Measurements from ENCODE around the gene HOXC6. TPM values are rescaled to one million over a fixed set of nuclear protein-coding genes. Genes with fewer than 3 reads are reported as not detected.

Gene HOXC6
- total RNA-seq, 1 donor from 2014 or later: 1.4 TPM

- H3K9me3 ChIP-seq: no peaks in the 10 kb centered on the region
- no peak overlapping the region for H3K27ac ChIP-seq
- no peak for TF ChIP-seq CTCF (IDR thresholded peaks at IDR 0.05)
- H3K27me3 ChIP-seq: peaks cover 92% of the 10 kb centered on the region
- no peaks in the 10 kb centered on the region for H3K36me3 ChIP-seq
- H3K4me1 ChIP-seq: no peaks in the 10 kb centered on the region
- ATAC-seq: no peak
- H3K4me3 ChIP-seq: no peak overlapping the region
- DNase-seq: no peak
- intact Hi-C loops (cut with DNase I): no loop called here
These were observed 8.6 kb downstream of the HOXC6 start for GRCh38 chr12:54036620-54037359.

GRCh38 chr12:54037360-54038283 lies 9.4 kb downstream of the HOXC6 start:
- Histone ChIP-seq H3K36me3 (no peaks in the 10 kb centered on the region), H3K4me1 (no peaks in the 10 kb centered on the region), H3K9me3 (no peaks in the 10 kb centered on the region), H3K4me3 (no peak overlapping the region), H3K27ac (no peak overlapping the region), H3K27me3 (peaks cover 92% of the 10 kb centered on the region)
- ATAC-seq (no peak), DNase-seq (no peak)
- intact Hi-C loops (cut with DNase I): no loop called here
- TF ChIP-seq CTCF (IDR thresholded peaks at IDR 0.05): no peak

- H3K27ac ChIP-seq: no peak overlapping the region
These were observed 10.1 kb downstream of the HOXC6 start for GRCh38 chr12:54038284-54038870.

GRCh38 chr12:54038871-54039414 lies 10.7 kb downstream of the HOXC6 start:
- Histone ChIP-seq H3K4me1 (no peaks in the 10 kb centered on the region), H3K27ac (no peak overlapping the region), H3K4me3 (no peak overlapping the region), H3K9me3 (no peaks in the 10 kb centered on the region), H3K27me3 (peaks cover 89% of the 10 kb centered on the region), H3K36me3 (no peaks in the 10 kb centered on the region)
- TF ChIP-seq CTCF (IDR thresholded peaks at IDR 0.05): no peak
- DNase-seq (no peak), ATAC-seq (no peak)
- intact Hi-C loops (cut with DNase I): no loop called here

More at GRCh38 chr12:54038284-54038870, 10.1 kb downstream of the HOXC6 start:
- Histone ChIP-seq H3K27me3 (peaks cover 92% of the 10 kb centered on the region), H3K36me3 (no peaks in the 10 kb centered on the region), H3K4me3 (no peak overlapping the region), H3K4me1 (no peaks in the 10 kb centered on the region), H3K9me3 (no peaks in the 10 kb centered on the region)
- intact Hi-C loops (cut with DNase I): no loop called here
- no peak for TF ChIP-seq CTCF (IDR thresholded peaks at IDR 0.05)
- DNase-seq: no peak
- ATAC-seq: no peak

GRCh38 chr12:54039417-54040147 lies 11.3 kb downstream of the HOXC6 start:
- no peaks in the 10 kb centered on the region for H3K36me3 ChIP-seq
- H3K27ac ChIP-seq: no peak overlapping the region
- peaks cover 83% of the 10 kb centered on the region for H3K27me3 ChIP-seq
- H3K4me1 ChIP-seq: no peaks in the 10 kb centered on the region
- intact Hi-C loops (cut with DNase I): no loop called here
- H3K9me3 ChIP-seq: no peaks in the 10 kb centered on the region
- DNase-seq (no peak), ATAC-seq (no peak)
- no peak for TF ChIP-seq CTCF (IDR thresholded peaks at IDR 0.05)
- no peak overlapping the region for H3K4me3 ChIP-seq

Data from upper lobe of right lung (tissue), 1 donor.